B cell (primary cell): ENCODE measurements around the gene PRICKLE2. TPM values are rescaled to one million over a fixed set of nuclear protein-coding genes. Genes with fewer than 3 reads are reported as not detected.

Experiments used
- ATAC-seq: fragments of 200-7000 bp; cut with Tn5 transposase; one replicate; pipeline ENCODE4 v1.10.0; 2021; ENCODE audit warnings: low read depth, mild to moderate bottlenecking, moderate number of reproducible peaks, moderate library complexity
- CTCF ChIA-PET: fragments of 350-600 bp; sonication (Branson Sonifier 250); formaldehyde crosslinking; loops from one replicate; lab custom pipeline; 2021; ENCODE audit warnings: antibody characterized with exemption, inconsistent platforms; lab: Charles Lee
- POLR2A ChIA-PET: fragments of 350-600 bp; sonication (Branson Sonifier 250); formaldehyde crosslinking; loops from one replicate; lab custom pipeline; 2021; ENCODE audit warnings: antibody characterized with exemption; lab: Charles Lee
- DNase-seq: peaks from one replicate; pipeline ENCODE4 v3.0.0; 2013
- H2AFZ ChIP-seq: 2 replicates; pipeline ENCODE4 v1.6.1; 2012; ENCODE audit warnings: mild to moderate bottlenecking, low read depth, low read length; ENCODE audit not compliant: insufficient read depth, poor library complexity, severe bottlenecking
- H3K27ac ChIP-seq, 2 donors: 1 replicate in 1 of 2; 2 replicates in 1 of 2; pipeline ENCODE4 v1.5.1; 2012 to 2013; ENCODE audit warnings: low read length in 2 of 2, mild to moderate bottlenecking in 2 of 2, moderate library complexity in 1 of 2
- H3K27me3 ChIP-seq, 4 experiments: fragments of 200-600 bp in 1 of 4; sonication (generic) in 1 of 4; replicated peaks in 1 of 4; 1 replicate in 2 of 4; 2 replicates in 2 of 4; pipeline versions ENCODE4 v1.6.1 to v1.7.0; 2013 to 2016; ENCODE audit warnings: low read length in 3 of 4, mild to moderate bottlenecking in 2 of 4, mixed read lengths in 1 of 4, moderate library complexity in 1 of 4; ENCODE audit not compliant: insufficient read depth in 4 of 4, control insufficient read depth in 3 of 4; ENCODE audit errors: control extremely low read depth in 1 of 4
- H3K36me3 ChIP-seq, 2 experiments: replicated peaks in 1 of 2; 1 replicate in 1 of 2; 2 replicates in 1 of 2; pipeline versions ENCODE4 v1.6.1 to v1.7.1; 2013; ENCODE audit warnings: low read length in 1 of 2; ENCODE audit not compliant: insufficient read depth in 2 of 2, control insufficient read depth in 1 of 2; ENCODE audit errors: control extremely low read depth in 1 of 2, extremely low read depth in 1 of 2
- H3K4me1 ChIP-seq, 2 donors: fragments of 200-600 bp in 1 of 2; sonication (generic) in 1 of 2; 1 replicate in 1 of 2; 2 replicates in 1 of 2; pipeline versions ENCODE4 v1.5.1 to v1.6.1; 2013 to 2017; ENCODE audit warnings: low read length in 2 of 2; ENCODE audit not compliant: control insufficient read depth in 2 of 2, insufficient read depth in 2 of 2
- H3K4me2 ChIP-seq: replicated peaks from 2 replicates; pipeline ENCODE3; 2012; ENCODE audit warnings: mild to moderate bottlenecking, low read depth, low read length; ENCODE audit not compliant: poor library complexity, severe bottlenecking
- H3K4me3 ChIP-seq, 5 experiments: fragments of 200-600 bp in 1 of 5; sonication (generic) in 1 of 5; 1 replicate in 3 of 5; 2 replicates in 2 of 5; pipeline versions ENCODE4 v1.5.1 to v1.7.0; 2011 to 2016; ENCODE audit warnings: low read length in 4 of 5, mild to moderate bottlenecking in 4 of 5, low read depth in 2 of 5, control low read depth in 1 of 5, moderate library complexity in 1 of 5; ENCODE audit not compliant: insufficient read depth in 1 of 5; ENCODE audit errors: control extremely low read depth in 1 of 5, extremely low read depth in 1 of 5
- H3K79me2 ChIP-seq: fragments of 200-600 bp; sonication (generic); one replicate; pipeline ENCODE4 v1.6.0; 2016; ENCODE audit warnings: low read length; ENCODE audit not compliant: control insufficient read depth, insufficient read depth
- H3K9ac ChIP-seq: fragments of 200-600 bp; sonication (generic); 2 replicates; pipeline ENCODE4 v1.6.1; 2017; ENCODE audit warnings: mild to moderate bottlenecking, low read length, moderate library complexity
- H3K9me3 ChIP-seq, 3 donors: one replicate each; pipeline versions ENCODE4 v1.6.1 to v1.7.1; 2013; ENCODE audit warnings: low read length in 2 of 3; ENCODE audit not compliant: control insufficient read depth in 2 of 3, insufficient read depth in 1 of 3; ENCODE audit errors: control extremely low read depth in 1 of 3
- H4K20me1 ChIP-seq: 2 replicates; pipeline ENCODE4 v1.6.0; 2012; ENCODE audit warnings: mild to moderate bottlenecking, low read length; ENCODE audit not compliant: insufficient read depth, control insufficient read depth, poor library complexity, severe bottlenecking
- H3K27ac Mint-ChIP-seq: one replicate; pipeline ENCODE4 v1.8.0; 2021; ENCODE audit warnings: mixed read lengths
- H3K27me3 Mint-ChIP-seq: one replicate; pipeline ENCODE4 v1.8.0; 2021; ENCODE audit warnings: mixed read lengths
- H3K4me1 Mint-ChIP-seq: one replicate; pipeline ENCODE4 v1.8.0; 2021; ENCODE audit warnings: mixed read lengths
- H3K4me3 Mint-ChIP-seq: one replicate; pipeline ENCODE4 v1.8.0; 2021; ENCODE audit warnings: mixed read lengths
- H3K9me3 Mint-ChIP-seq: one replicate; pipeline ENCODE4 v1.8.0; 2022; ENCODE audit warnings: mixed read lengths; ENCODE audit not compliant: insufficient read depth
- EZH2 ChIP-seq: IDR thresholded peaks from 2 replicates; pipeline ENCODE4 v1.6.1; 2012; ENCODE audit warnings: borderline replicate concordance, low read depth, mild to moderate bottlenecking, moderate library complexity, low read length; ENCODE audit not compliant: insufficient read depth, poor library complexity, severe bottlenecking
- WGBS: methylation state at CpG from one replicate; pipeline ENCODE4 v1.1.5; 2013; ENCODE audit warnings: missing lambda C conversion rate; ENCODE audit not compliant: insufficient coverage; 5-methylcytosine and 5-hydroxymethylcytosine counted together
- intact Hi-C: fragments of 100-400 bp; cut with micrococcal nuclease; formaldehyde crosslinking; loops from one replicate; pipeline ENCODE4 v1.10.0; 2022
- polyA plus RNA-seq: library from polyadenylated mRNA; depleted of rRNA; stranded (reverse); fragments of >200 nt; gene quantifications from 2 replicates; pipeline ENCODE4 v1.2.3, GENCODE V29; 2012
- total RNA-seq, 2 donors: library from RNA; stranded (reverse); fragments of 120-200 nt in 1 of 2; gene quantifications; 1 replicate in 1 of 2; 2 replicates in 1 of 2; pipeline versions ENCODE4 v1.2.3 to v1.2.4, GENCODE V29; 2013 to 2022
- TF ChIP-seq, protein P1 (sequence below): fragments of 200-600 bp; IDR thresholded peaks from one replicate; pipeline ENCODE4 v1.8.0; 2022; ENCODE audit warnings: antibody characterized with exemption, mild to moderate bottlenecking

Gene PRICKLE2
- total and polyA plus RNA-seq, 2 donors (not counting 1 experiment from before 2014, with no cell fraction given), result 0.30 to 1.4 TPM

DNA sequence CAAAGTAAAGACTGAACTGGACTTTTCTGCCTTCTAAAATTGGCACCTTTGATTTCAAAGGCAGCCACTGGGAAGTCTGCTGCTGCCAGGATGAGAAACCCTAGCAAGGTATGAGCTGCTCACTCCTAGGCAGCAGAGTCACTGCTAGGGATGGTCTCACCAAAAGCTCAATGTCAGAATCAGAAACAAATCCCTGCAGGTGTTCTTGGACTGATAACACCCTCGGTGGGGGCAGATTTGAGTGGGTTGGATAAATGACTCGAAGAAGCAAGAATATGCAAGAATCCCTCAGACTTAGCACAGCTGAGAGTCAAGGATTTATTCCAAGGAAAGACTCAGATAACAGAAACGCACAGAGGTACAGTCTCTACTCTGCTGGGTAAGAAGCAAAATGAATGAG, 90.4 kb downstream of the PRICKLE2 start:
- H4K20me1 ChIP-seq, result no peaks in the 10 kb centered on the region
- H3K4me3 Mint-ChIP-seq, result no peak overlapping the region
- H3K27ac Mint-ChIP-seq, result no peak overlapping the region
- no peaks in the 10 kb centered on the region for H3K9me3 ChIP-seq
- DNase-seq (no peak), ATAC-seq (no peak)
- WGBS, result 77% methylated on average over 3 of the region's 3 CpGs
- intact Hi-C loops, result no loop called here
- H3K27me3 Mint-ChIP-seq, result no peaks in the 10 kb centered on the region
- no peak overlapping the region for H3K4me2 ChIP-seq
- H3K79me2 ChIP-seq, result no peaks in the 10 kb centered on the region
- POLR2A ChIA-PET, result no interaction called here
- no peak overlapping the region for H3K4me3 ChIP-seq
- H3K27me3 ChIP-seq, result no peaks in the 10 kb centered on the region
- no peak overlapping the region for H2AFZ ChIP-seq
- no peaks in the 10 kb centered on the region for H3K9me3 Mint-ChIP-seq
- H3K36me3 ChIP-seq, result no peaks in the 10 kb centered on the region
- no peaks in the 10 kb centered on the region for H3K4me1 Mint-ChIP-seq
- H3K4me1 ChIP-seq, result no peaks in the 10 kb centered on the region
- CTCF ChIA-PET, result no interaction called here
- TF ChIP-seq, protein P1, sequence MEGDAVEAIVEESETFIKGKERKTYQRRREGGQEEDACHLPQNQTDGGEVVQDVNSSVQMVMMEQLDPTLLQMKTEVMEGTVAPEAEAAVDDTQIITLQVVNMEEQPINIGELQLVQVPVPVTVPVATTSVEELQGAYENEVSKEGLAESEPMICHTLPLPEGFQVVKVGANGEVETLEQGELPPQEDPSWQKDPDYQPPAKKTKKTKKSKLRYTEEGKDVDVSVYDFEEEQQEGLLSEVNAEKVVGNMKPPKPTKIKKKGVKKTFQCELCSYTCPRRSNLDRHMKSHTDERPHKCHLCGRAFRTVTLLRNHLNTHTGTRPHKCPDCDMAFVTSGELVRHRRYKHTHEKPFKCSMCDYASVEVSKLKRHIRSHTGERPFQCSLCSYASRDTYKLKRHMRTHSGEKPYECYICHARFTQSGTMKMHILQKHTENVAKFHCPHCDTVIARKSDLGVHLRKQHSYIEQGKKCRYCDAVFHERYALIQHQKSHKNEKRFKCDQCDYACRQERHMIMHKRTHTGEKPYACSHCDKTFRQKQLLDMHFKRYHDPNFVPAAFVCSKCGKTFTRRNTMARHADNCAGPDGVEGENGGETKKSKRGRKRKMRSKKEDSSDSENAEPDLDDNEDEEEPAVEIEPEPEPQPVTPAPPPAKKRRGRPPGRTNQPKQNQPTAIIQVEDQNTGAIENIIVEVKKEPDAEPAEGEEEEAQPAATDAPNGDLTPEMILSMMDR, result no peak
- TF ChIP-seq EZH2, result no peak
- H3K27ac ChIP-seq, result no peak overlapping the region
- H3K9ac ChIP-seq, result no peak overlapping the region

DNA sequence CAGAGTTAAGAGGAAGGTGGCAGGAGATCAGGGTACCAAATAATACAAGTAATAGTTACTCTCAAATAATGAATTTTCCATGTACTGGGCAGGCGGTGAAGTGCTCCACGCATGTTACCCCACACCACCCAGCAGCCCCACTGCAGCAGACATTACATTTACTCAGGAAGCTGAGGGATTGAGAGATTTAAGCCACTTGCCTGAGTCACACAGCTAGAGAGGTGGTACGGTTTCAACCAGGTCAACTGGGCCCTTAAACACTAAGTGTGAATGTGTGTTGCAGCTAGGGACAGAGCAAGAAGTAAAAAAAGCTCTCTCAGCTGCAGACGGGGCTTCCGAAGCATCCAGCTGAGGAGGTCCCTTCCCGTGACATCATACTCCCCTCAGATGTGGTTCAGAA, 91.3 kb downstream of the PRICKLE2 start:
- ChIA-PET POLR2A (no interaction called here), CTCF (no interaction called here)
- 100% methylated on average over 2 of the region's 6 CpGs for WGBS

More for the DNA sequence above, 91.3 kb downstream of the PRICKLE2 start:
- TF ChIP-seq, protein P1, result no peak
- TF ChIP-seq EZH2, result no peak
- Histone ChIP-seq H4K20me1 (no peaks in the 10 kb centered on the region), H3K4me1 (no peaks in the 10 kb centered on the region), H3K4me3 (no peak overlapping the region), H3K36me3 (no peaks in the 10 kb centered on the region), H3K79me2 (no peaks in the 10 kb centered on the region), H2AFZ (no peak overlapping the region), H3K27ac (no peak overlapping the region), H3K4me2 (no peak overlapping the region), H3K27me3 (no peaks in the 10 kb centered on the region), H3K9me3 (no peaks in the 10 kb centered on the region), H3K9ac (no peak overlapping the region)
- intact Hi-C loops, result no loop called here
- Mint-ChIP-seq H3K27ac (no peak overlapping the region), H3K4me3 (no peak overlapping the region), H3K27me3 (no peaks in the 10 kb centered on the region), H3K9me3 (no peaks in the 10 kb centered on the region), H3K4me1 (no peaks in the 10 kb centered on the region)
- DNase-seq (no peak), ATAC-seq (no peak)
